Bronchus fibroblast of lung (primary cell): Measurements from ENCODE around the gene CFAP74. TPM values are rescaled to one million over a fixed set of nuclear protein-coding genes. Genes with fewer than 3 reads are reported as not detected.

Experiments
- total RNA-seq: library from RNA; depleted of rRNA; stranded (reverse); fragments of >200 nt; gene quantifications from 2 replicates; pipeline ENCODE4 v1.2.3, GENCODE V29; 2015

The CFAP74 gene, protein sequence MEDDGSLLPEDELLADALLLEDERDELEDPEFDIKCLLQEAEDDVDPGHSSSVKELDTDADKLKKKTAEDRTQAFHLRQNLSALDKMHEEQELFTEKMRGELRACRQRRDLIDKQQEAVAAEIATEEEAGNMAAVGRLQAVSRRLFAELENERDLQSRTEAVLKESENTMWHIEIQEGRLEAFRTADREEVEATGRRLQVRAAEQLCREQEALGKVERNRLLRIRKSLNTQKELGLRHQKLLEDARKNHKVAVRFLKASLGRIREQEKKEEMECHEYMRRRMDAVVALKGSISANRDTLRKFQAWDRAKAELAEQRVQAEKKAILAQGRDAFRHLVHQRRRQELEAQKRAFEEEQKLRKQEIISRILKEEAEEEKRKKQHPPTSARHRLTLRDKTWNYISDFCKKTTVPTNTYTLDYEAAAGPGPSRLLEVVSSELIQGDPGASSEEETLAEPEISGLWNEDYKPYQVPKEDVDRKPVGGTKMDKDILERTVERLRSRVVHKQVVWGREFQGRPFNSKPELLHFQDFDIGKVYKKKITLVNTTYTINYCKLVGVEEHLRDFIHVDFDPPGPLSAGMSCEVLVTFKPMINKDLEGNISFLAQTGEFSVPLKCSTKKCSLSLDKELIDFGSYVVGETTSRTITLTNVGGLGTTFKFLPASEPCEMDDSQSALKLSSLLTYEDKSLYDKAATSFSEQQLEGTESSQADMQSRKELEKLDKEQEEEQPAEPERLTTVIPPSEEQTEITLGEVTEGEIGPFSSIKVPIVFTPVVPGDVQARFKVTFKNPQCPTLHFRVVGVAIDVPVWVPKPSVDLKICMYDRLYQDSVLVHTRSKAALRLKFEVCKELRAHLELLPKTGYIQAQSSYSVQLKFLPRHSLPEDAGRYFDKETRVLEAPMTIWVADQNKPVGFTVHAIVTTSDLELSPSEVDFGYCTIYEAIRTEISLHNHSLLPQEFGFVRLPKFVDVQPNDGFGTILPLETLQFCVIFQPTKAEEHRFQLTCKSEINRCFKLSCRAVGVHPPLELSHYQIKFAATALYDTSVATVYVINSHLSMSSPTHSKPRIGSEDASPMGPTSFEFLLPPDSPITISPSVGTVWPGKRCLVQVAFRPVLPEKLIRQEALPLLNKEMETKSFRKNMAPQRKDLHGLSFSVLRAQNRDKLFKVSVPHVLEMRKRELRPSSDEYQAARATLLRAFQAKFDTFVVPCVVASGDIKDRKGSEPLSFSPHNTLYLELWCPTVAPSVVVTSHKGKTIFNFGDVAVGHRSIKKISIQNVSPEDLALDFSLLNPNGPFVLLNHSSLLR (N-terminal part only)
- not detected in 2 replicates for total RNA-seq

GRCh38 chr1:2003541-2004131 lies at the start of gene CFAP74:
CFAP74 (minus strand) TSS chr1:2003786; CDS start chr1:1990956, 12,830 bp downstream.

DNA sequence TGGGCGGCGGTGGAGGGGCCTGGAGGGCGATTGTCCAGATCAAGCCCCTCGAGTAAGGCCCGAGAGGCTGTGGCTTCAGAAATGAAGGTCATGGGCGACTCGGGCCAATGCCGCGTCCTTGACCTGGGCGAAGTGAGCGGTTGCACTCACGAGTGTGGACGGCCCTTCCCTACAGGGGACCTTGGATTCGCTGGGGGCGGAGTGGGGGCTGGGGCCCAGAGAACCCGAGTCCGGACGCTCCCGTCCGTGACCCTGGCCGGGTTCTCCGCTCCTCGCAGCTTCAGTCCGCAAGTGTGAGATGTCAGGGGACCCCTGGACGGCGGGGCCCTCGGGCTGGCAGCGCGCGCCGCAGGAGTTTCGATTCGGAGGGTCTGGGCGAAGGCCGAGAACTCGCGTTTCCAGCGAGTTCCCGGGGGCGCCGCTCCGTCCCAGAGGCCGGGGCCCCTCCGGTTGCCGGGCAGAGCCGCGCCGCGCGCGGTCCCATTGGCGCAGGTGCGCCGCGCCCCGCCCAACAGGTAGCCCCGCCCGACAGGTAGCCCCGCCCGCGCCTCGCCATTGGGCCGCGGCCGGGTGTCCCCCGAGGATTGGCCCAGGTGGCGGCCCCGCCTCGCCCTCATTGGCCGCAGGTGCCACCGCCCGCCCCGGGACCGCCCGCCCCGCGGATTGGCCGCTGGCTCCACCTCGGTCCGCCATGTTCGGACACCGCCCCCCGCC lies 46.3 kb upstream of the CFAP74 start, which contains the start of gene PRKCZ:
Gene PRKCZ, plus strand, starts transcription at position 694 of the 714 bp plus-strand sequence. CDS start 220 bp downstream, outside the sequence.

DNA sequence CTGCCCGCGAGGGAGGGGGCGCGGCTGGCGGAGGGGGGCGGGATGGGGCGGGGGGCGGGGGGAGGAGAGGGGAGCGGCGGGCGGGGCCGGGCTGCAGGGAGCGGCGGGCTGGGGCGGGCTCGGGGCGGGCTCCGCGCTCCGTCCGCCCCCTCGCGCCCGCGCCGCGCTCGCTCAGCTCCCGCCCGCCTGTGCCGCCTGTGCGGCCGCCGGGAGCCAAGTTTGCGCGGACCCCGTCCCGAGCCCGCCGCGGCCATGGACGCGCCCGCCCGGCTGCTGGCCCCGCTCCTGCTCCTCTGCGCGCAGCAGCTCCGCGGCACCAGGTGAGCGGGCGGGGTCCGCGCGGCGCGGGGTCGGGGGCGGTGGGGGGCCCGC lies 15.6 kb upstream of the CFAP74 start, which contains the start of gene GABRD:
Gene GABRD, plus strand, starts transcription at position 174 of the 372 bp plus-strand sequence. Its CDS starts 79 bp downstream, at position 253.

GRCh38 chr1:1918901-1919303 lies 84.7 kb downstream of the CFAP74 start, which contains the start of gene TMEM52:
TMEM52 (minus strand) TSS chr1:1919279; CDS start chr1:1919265, 14 bp downstream.

DNA sequence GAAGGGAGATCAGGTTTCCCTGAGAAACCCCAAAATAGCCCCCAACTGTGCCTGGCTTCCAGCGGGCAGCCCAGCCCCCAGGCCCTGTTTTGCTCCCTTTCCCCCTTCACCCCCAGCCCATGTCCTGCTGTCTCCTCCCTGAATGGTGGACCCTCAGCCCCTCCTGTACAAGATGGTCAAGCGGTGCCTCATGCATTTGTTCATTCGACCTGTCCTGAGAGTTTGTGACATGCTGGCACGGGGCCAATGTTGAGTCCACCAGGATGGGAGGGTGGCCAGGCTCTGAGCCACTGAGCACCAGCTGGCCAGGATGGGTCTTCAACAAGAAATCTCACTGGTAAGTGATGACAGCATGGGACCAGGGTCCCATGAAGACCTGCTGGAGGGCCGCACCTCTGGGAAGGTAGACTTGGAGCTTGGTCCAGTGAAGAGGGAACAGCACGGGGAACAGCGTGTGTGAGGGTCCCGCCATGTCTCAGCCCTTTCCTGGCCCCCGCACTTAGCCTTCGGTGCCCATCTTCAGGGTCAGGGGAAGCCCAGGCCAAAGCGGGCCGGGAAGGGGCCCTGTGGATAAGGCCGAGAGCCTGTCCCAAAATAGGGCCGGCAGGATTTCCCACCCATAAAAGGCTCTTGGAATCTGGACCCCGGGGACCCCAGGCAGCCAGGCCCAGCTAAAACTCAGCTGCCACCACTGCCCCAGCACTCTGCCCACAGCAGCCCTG lies 88.5 kb downstream of the CFAP74 start, which contains the start of gene CALML6:
Gene CALML6, plus strand, starts transcription at position 290 of the 722 bp plus-strand sequence. Its CDS starts 21 bp downstream, at position 311.

GRCh38 chr1:1890506-1891348 lies 112.9 kb downstream of the CFAP74 start, which contains the start of gene GNB1:
GNB1 (minus strand) TSS chr1:1891087; CDS start chr1:1825453, 65,634 bp downstream.

Other genes with a start within 250 kb of the CFAP74 start
- 39.4 and 43.7 TPM in 2 replicates for gene NADK, start 225.3 kb downstream of the CFAP74 start, total RNA-seq
- 138 and 140 TPM in 2 replicates for gene GNB1, start 112.7 kb downstream of the CFAP74 start, total RNA-seq
- gene CALML6, start 88.5 kb downstream of the CFAP74 start, total RNA-seq: not detected in 2 replicates
- gene TMEM52, start 84.5 kb downstream of the CFAP74 start, total RNA-seq: 1.3 and 1.8 TPM in 2 replicates
- not detected in 2 replicates for gene GABRD, start 15.6 kb upstream of the CFAP74 start, total RNA-seq
- 0.84 and 1.2 TPM in 2 replicates for gene PRKCZ, start 46.6 kb upstream of the CFAP74 start, total RNA-seq
- 35.5 and 46.5 TPM in 2 replicates for gene FAAP20, start 191.0 kb upstream of the CFAP74 start, total RNA-seq
- 14.6 and 16.3 TPM in 2 replicates for gene SKI, start 224.5 kb upstream of the CFAP74 start, total RNA-seq